ENCODE measurements around the gene CREB3L2.
"Not testable (repeated sequence)": the region's sequence is repeated elsewhere in the genome, so short reads cannot be mapped to it uniquely, and the experiment has no call there.

DNA sequence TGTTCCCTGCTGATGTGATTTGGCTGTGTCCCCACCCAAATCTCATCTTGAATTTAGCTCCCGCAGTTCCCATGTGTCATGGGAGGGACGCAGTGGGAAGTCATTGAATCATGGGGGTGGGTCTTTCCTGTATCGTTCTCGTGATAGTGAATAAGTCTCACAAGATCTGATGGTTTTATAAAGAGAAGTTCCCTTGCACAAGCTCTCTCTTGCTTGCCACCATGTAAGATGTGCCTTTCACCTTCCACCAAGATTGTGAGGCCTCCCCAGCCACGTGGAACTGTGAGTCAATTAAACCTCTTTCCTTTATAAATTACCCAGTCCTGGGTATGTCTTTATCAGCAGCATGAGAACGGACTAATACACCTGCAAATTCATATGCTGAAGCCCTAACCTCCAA lies 19.5 kb downstream of the CREB3L2 start:
- TF ChIP-seq, protein P1, sequence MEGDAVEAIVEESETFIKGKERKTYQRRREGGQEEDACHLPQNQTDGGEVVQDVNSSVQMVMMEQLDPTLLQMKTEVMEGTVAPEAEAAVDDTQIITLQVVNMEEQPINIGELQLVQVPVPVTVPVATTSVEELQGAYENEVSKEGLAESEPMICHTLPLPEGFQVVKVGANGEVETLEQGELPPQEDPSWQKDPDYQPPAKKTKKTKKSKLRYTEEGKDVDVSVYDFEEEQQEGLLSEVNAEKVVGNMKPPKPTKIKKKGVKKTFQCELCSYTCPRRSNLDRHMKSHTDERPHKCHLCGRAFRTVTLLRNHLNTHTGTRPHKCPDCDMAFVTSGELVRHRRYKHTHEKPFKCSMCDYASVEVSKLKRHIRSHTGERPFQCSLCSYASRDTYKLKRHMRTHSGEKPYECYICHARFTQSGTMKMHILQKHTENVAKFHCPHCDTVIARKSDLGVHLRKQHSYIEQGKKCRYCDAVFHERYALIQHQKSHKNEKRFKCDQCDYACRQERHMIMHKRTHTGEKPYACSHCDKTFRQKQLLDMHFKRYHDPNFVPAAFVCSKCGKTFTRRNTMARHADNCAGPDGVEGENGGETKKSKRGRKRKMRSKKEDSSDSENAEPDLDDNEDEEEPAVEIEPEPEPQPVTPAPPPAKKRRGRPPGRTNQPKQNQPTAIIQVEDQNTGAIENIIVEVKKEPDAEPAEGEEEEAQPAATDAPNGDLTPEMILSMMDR (IDR thresholded peaks at IDR 0.05): not testable (repeated sequence)
- TF ChIP-seq POLR2AphosphoS5 (IDR thresholded peaks at IDR 0.05): not testable (repeated sequence)
